Ascending aorta (tissue), 2 donors: ENCODE data around the gene INTS3. TPM values are rescaled to one million over a fixed set of nuclear protein-coding genes. Genes with fewer than 3 reads are reported as not detected.
A peak's percentile ranks its signal among the peaks of the same experiment; 100 is the strongest.

Experiments used
- DNase-seq, 2 donors: peaks; one replicate each; pipeline ENCODE4 v3.0.0-alpha.2; 2019; ENCODE audit warnings: low spot score in 2 of 2
- H3K27ac ChIP-seq, 2 donors: fragments of 200-600 bp; sonication (generic); one replicate each; pipeline ENCODE4 v1.5.1; 2016 to 2017; ENCODE audit warnings: mild to moderate bottlenecking in 1 of 2
- H3K27me3 ChIP-seq: fragments of 200-600 bp; sonication (generic); one replicate; pipeline ENCODE4 v1.5.1; 2017
- H3K36me3 ChIP-seq, 2 donors: fragments of 200-600 bp; sonication (generic); one replicate each; pipeline ENCODE4 v1.5.1; 2016
- H3K4me1 ChIP-seq, 2 donors: fragments of 200-600 bp; sonication (generic); one replicate each; pipeline ENCODE4 v1.5.1; 2016 to 2017; ENCODE audit warnings: mild to moderate bottlenecking in 1 of 2
- H3K4me3 ChIP-seq, 2 donors: fragments of 200-600 bp; sonication (generic); one replicate each; pipeline ENCODE4 v1.5.1; 2016 to 2017; ENCODE audit warnings: mild to moderate bottlenecking in 1 of 2
- H3K9me3 ChIP-seq, 2 donors: fragments of 200-600 bp; sonication (generic); one replicate each; pipeline ENCODE4 v1.5.1; 2016
- CTCF ChIP-seq, 3 experiments: fragments of 200-600 bp in 2 of 3; fragments of 450-650 bp in 1 of 3; sonication (generic) in 2 of 3; IDR thresholded peaks; one replicate each; pipeline ENCODE4 v1.5.1; 2016 to 2019; ENCODE audit warnings: antibody characterized with exemption in 3 of 3, mild to moderate bottlenecking in 1 of 3, moderate library complexity in 1 of 3
- intact Hi-C: fragments of 100-400 bp; cut with DNase I; formaldehyde crosslinking; loops from one replicate; pipeline ENCODE4 v1.15.1; 2023
- total RNA-seq: library from RNA; depleted of rRNA; stranded (reverse); fragments of >200 nt; gene quantifications from one replicate; pipeline ENCODE4 v1.1.0, GENCODE V29; 2016

Gene INTS3
- total RNA-seq, 1 donor from 2014 or later = 55.9 TPM

- peak overlapping the region; percentile 78 to 85 for H3K4me3 ChIP-seq
- H3K27ac ChIP-seq = peak overlapping the region; percentile 92 to 93
- H3K9me3 ChIP-seq = no peaks in the 10 kb centered on the region
- peak in 1 of 2 donors; percentile 88 for DNase-seq
- H3K27me3 ChIP-seq = no peaks in the 10 kb centered on the region
- peak in 1 of 3 experiments; percentile 25 for TF ChIP-seq CTCF (IDR thresholded peaks at IDR 0.05)
- peaks cover 34 to 41% of the 10 kb centered on the region in 2 donors for H3K36me3 ChIP-seq
- peaks cover 22 to 60% of the 10 kb centered on the region in 2 donors for H3K4me1 ChIP-seq
- intact Hi-C loops = loop anchor here (2.0 to 10.0 kb wide), 2 partner anchors 25 to 241 kb away; partner anchors contain the start of gene S100A6
Measured at GRCh38 chr1:153775458-153776327, 47.8 kb downstream of the INTS3 start.

GRCh38 chr1:153776352-153776751 is 48.5 kb downstream of the INTS3 start:
- intact Hi-C loops = loop anchor here (10.0 kb wide), 1 partner anchor 242 kb away; the partner anchor contains the start of gene S100A6
- no peak for DNase-seq
- H3K4me3 ChIP-seq = peak overlapping the region; percentile 78 to 85
- H3K27me3 ChIP-seq = no peaks in the 10 kb centered on the region
- TF ChIP-seq CTCF (IDR thresholded peaks at IDR 0.05) = no peak
- H3K4me1 ChIP-seq = peaks cover 22 to 56% of the 10 kb centered on the region in 2 donors
- peaks cover 28 to 35% of the 10 kb centered on the region in 2 donors for H3K36me3 ChIP-seq
- peak overlapping the region; percentile 92 to 93 for H3K27ac ChIP-seq
- H3K9me3 ChIP-seq = no peaks in the 10 kb centered on the region

GRCh38 chr1:153776845-153777370 is 49.1 kb downstream of the INTS3 start:
- no peak for DNase-seq
- H3K36me3 ChIP-seq = peaks cover 24 to 33% of the 10 kb centered on the region in 2 donors
- H3K4me3 ChIP-seq = peak overlapping the region; percentile 78 to 85
- peaks cover 22 to 52% of the 10 kb centered on the region in 2 donors for H3K4me1 ChIP-seq
- H3K27me3 ChIP-seq = no peaks in the 10 kb centered on the region
- TF ChIP-seq CTCF (IDR thresholded peaks at IDR 0.05) = no peak
- peak overlapping the region; percentile 92 to 93 for H3K27ac ChIP-seq
- intact Hi-C loops = loop anchor here (10.0 kb wide), 1 partner anchor 242 kb away; the partner anchor contains the start of gene S100A6
- no peaks in the 10 kb centered on the region for H3K9me3 ChIP-seq

GRCh38 chr1:153777648-153778047 is 49.8 kb downstream of the INTS3 start:
- H3K4me3 ChIP-seq = peak overlapping the region; percentile 78 to 85
- H3K4me1 ChIP-seq = peaks cover 22 to 51% of the 10 kb centered on the region in 2 donors
- no peaks in the 10 kb centered on the region for H3K27me3 ChIP-seq
- H3K9me3 ChIP-seq = no peaks in the 10 kb centered on the region
- H3K27ac ChIP-seq = peak overlapping the region; percentile 92 to 93
- H3K36me3 ChIP-seq = peaks cover 17 to 27% of the 10 kb centered on the region in 2 donors
- TF ChIP-seq CTCF (IDR thresholded peaks at IDR 0.05) = no peak
- peak in 1 of 2 donors; percentile 86 for DNase-seq
- intact Hi-C loops = loop anchor here (10.0 kb wide), 1 partner anchor 243 kb away; the partner anchor contains the start of gene S100A6

- Histone ChIP-seq H3K36me3 (peaks cover 11 to 22% of the 10 kb centered on the region in 2 donors), H3K4me1 (peaks cover 22 to 52% of the 10 kb centered on the region in 2 donors), H3K27me3 (no peaks in the 10 kb centered on the region), H3K9me3 (no peaks in the 10 kb centered on the region), H3K27ac (peak overlapping the region; percentile 92 to 93), H3K4me3 (peak overlapping the region; percentile 78 to 85)
- intact Hi-C loops = loop anchor here (10.0 kb wide), 1 partner anchor 243 kb away; the partner anchor contains the start of gene S100A6
- DNase-seq = no peak
- TF ChIP-seq CTCF (IDR thresholded peaks at IDR 0.05) = no peak
Measured at GRCh38 chr1:153778051-153778823, 50.4 kb downstream of the INTS3 start.
